K562 (cell line): Measurements from ENCODE around the gene RBKS. TPM values are rescaled to one million over a fixed set of nuclear protein-coding genes. Genes with fewer than 3 reads are reported as not detected.

ENCODE experiments used
- BACH1 ChIP-seq: fragments of 200-800 bp; sonication (Bioruptor generic); IDR thresholded peaks from 2 replicates; pipeline ENCODE4 v1.6.1; 2016; ENCODE audit warnings: missing genetic modification characterization, missing compliant biosample characterization
- CBX8 ChIP-seq: fragments of 200-600 bp; sonication (generic); IDR thresholded peaks from 2 replicates; pipeline ENCODE4 v1.6.1; 2012; ENCODE audit warnings: borderline replicate concordance, mixed run types, low read depth, mild to moderate bottlenecking, moderate library complexity, mixed read lengths, low read length, control low read depth, inconsistent platforms; ENCODE audit not compliant: poor library complexity, severe bottlenecking; ENCODE audit errors: extremely low read depth
- CSDE1 ChIP-seq, 2 experiments: fragments of 450-650 bp; IDR thresholded peaks; 2 replicates each; pipeline ENCODE4 v1.6.1; 2016; ENCODE audit warnings: mild to moderate bottlenecking in 1 of 2
- ESRRA ChIP-seq: fragments of 450-650 bp; IDR thresholded peaks from 2 replicates; pipeline ENCODE4 v1.6.1; 2014; ENCODE audit warnings: low read depth, mild to moderate bottlenecking, moderate library complexity, borderline replicate concordance
- FOXM1 ChIP-seq, 2 experiments: fragments of 450-650 bp in 1 of 2; sonication (generic) in 1 of 2; formaldehyde crosslinking in 1 of 2; IDR thresholded peaks; 2 replicates each; pipeline versions ENCODE4 v1.6.1 to v1.9.0; 2017 to 2022; ENCODE audit warnings: low read depth in 2 of 2, mild to moderate bottlenecking in 2 of 2, missing genetic modification reagents in 1 of 2, moderate library complexity in 1 of 2
- HDAC2 ChIP-seq: fragments of 450-650 bp; IDR thresholded peaks from 2 replicates; pipeline ENCODE4 v1.6.1; 2016; ENCODE audit warnings: mild to moderate bottlenecking
- HMG20B ChIP-seq: fragments of 250-450 bp; sonication (Bioruptor Pico); IDR thresholded peaks from 2 replicates; pipeline ENCODE4 v1.5.0; 2021; ENCODE audit warnings: mild to moderate bottlenecking
- HNRNPLL ChIP-seq: fragments of 200-400 bp; formaldehyde crosslinking; IDR thresholded peaks from 2 replicates; pipeline ENCODE4 v1.6.1; 2017; ENCODE audit warnings: low read length, low read depth, mild to moderate bottlenecking; ENCODE audit not compliant: poor library complexity, severe bottlenecking
- LCOR ChIP-seq: sonication (generic); formaldehyde crosslinking; IDR thresholded peaks from 2 replicates; pipeline ENCODE4 v1.8.0; 2022; ENCODE audit warnings: mild to moderate bottlenecking, missing genetic modification reagents
- MEF2D ChIP-seq: conservative IDR thresholded peaks from 2 replicates; pipeline ENCODE4 v1.6.1; 2016; ENCODE audit warnings: low read depth, missing genetic modification characterization, missing compliant biosample characterization
- RB1 ChIP-seq: fragments of 450-650 bp; IDR thresholded peaks from 2 replicates; pipeline ENCODE4 v1.6.1; 2017; ENCODE audit warnings: low read depth, mild to moderate bottlenecking
- SMAD4 ChIP-seq: fragments of 250-450 bp; sonication (Bioruptor Pico); conservative IDR thresholded peaks from 2 replicates; pipeline ENCODE4 v1.8.0; 2021; ENCODE audit warnings: inconsistent platforms, mild to moderate bottlenecking, moderate library complexity
- SMARCE1 ChIP-seq: fragments of 450-650 bp; IDR thresholded peaks from 2 replicates; pipeline ENCODE4 v1.7.1; 2016; ENCODE audit warnings: mild to moderate bottlenecking
- SRF ChIP-seq, 2 experiments: fragments of 250-450, 450-650 bp in 1 of 2; sonication (Bioruptor Pico) in 1 of 2; sonication (generic) in 1 of 2; formaldehyde crosslinking; IDR thresholded peaks; 2 replicates each; pipeline versions ENCODE4 v1.5.0 to v1.5.1; 2020 to 2022; ENCODE audit warnings: mild to moderate bottlenecking in 1 of 2, missing genetic modification reagents in 1 of 2
- ZBED1 ChIP-seq: IDR thresholded peaks from 2 replicates; pipeline ENCODE4 v1.6.1; 2014
- ZBTB1 ChIP-seq: sonication (generic); formaldehyde crosslinking; IDR thresholded peaks from 2 replicates; pipeline ENCODE4 v1.8.1; 2023; ENCODE audit warnings: missing genetic modification reagents, low read depth, mild to moderate bottlenecking, borderline replicate concordance
- ZNF764 ChIP-seq: fragments of 250-450 bp; sonication (Bioruptor Pico); IDR thresholded peaks from 2 replicates; pipeline ENCODE4 v1.4.0; 2020; ENCODE audit warnings: low read depth, mild to moderate bottlenecking, moderate library complexity
- polyA plus RNA-seq, 8 experiments: library from polyadenylated mRNA; depleted of rRNA in 4 of 8; stranded (reverse) in 5 of 8; unstranded in 3 of 8; fragments of >200 nt; fragmentation: Nextera tagmentation in 2 of 8; fragmentation: Illumina TruSeq in 1 of 8; extraction: Ambion mirVana in 2 of 8; extraction: Trizol in 1 of 8; gene quantifications; 2 replicates each; pipeline versions ENCODE4 v1.2.1 to v1.2.3, GENCODE V29; 2011 to 2014; ENCODE audit warnings: inconsistent platforms in 1 of 8, missing spikeins in 1 of 8
- total RNA-seq, 7 experiments: library from RNA; depleted of rRNA in 6 of 7; stranded (reverse); fragments of >200 nt in 6 of 7; fragmentation: Illumina TruSeq in 2 of 7; extraction: Trizol in 2 of 7; gene quantifications; 2 replicates each; pipeline versions ENCODE4 v1.2.1 to v1.2.3, GENCODE V29; 2011 to 2021; ENCODE audit warnings: low replicate concordance in 1 of 7
- TF ChIP-seq, protein P1 (sequence below): fragments of 250-450 bp; sonication (Bioruptor Pico); IDR thresholded peaks from 2 replicates; pipeline ENCODE4 v1.5.0; 2021
- TF ChIP-seq, protein P2 (sequence below): fragments of 200-800 bp; sonication (Bioruptor generic); IDR thresholded peaks from 2 replicates; pipeline ENCODE4 v1.6.1; 2016; ENCODE audit warnings: missing genetic modification characterization, missing compliant biosample characterization

Gene RBKS
- total and polyA plus RNA-seq, 9 of the 15 experiments (the other 6 are each of a cell fraction or from before 2014, with no cell fraction given): 0.06 to 0.39 (median 0.19) TPM

DNA sequence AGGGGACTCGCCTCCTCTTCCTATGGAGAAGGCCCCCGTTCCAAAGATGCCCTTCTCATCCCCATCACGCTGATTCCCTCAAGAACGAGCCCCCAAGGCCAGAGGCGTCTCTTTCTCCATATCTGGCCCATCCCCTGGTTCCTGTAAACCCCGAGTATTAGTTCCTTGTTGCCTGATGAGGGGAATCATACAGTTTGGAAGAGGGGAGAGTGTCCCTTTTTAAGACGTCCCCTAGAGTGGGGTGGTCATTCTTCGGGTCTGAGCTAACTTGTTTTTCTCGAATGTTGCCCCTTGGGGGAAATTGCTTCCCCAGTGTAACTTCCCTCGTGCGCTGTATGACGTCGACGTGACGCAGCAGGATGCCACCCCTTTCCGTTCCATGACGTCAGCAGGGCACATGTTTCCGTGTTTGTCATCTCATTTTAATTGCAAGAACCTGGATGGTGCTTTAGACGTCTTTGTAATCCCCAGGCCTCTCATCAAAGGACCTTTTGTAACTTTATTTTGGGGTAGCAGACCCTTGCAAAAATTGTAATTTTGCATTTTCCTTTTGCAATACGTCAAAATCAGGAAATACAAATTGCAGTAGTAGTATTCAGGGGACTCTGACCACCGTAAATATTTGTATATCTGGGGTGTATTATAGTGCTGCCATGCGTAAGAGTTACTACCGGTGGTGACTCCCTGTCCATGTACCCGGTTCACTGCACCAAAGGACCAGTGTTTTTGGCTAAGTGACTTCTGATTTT is 911 bp upstream of the RBKS start (continued):
- TF ChIP-seq CBX8 (no peak), SMAD4 (peak; percentile 10; the same call in 1 of the 2 replicates), SMARCE1 (0 out of 2 replicates have a peak, but pooled peaks have one; percentile 20), ZBTB1 (CRISPR knock-in tag) (no peak), HMG20B (CRISPR knock-in tag) (no peak), BACH1 (tag) (peak; percentile 66; the same call in 1 of the 2 replicates), SRF (CRISPR knock-in tag; IDR thresholded peaks at IDR 0.05) (no peak), FOXM1 (IDR thresholded peaks at IDR 0.05; ENCODE audit: low read depth) (peak; percentile 19; the same call in 1 of the 2 replicates), FOXM1 (CRISPR knock-in tag; IDR thresholded peaks at IDR 0.05; ENCODE audit: low read depth) (no peak), HDAC2 (no peak), LCOR (no peak), ZBED1 (no peak), ESRRA (no peak), ZNF764 (CRISPR knock-in tag) (no peak), RB1 (no peak), MEF2D (peak; percentile 49; the same call in 1 of the 2 replicates), CSDE1 (IDR thresholded peaks at IDR 0.05) (peak in 1 of 2 experiments; percentile 94; a peak in 2 of 4 replicates), HNRNPLL (no peak)
- TF ChIP-seq, protein P1, sequence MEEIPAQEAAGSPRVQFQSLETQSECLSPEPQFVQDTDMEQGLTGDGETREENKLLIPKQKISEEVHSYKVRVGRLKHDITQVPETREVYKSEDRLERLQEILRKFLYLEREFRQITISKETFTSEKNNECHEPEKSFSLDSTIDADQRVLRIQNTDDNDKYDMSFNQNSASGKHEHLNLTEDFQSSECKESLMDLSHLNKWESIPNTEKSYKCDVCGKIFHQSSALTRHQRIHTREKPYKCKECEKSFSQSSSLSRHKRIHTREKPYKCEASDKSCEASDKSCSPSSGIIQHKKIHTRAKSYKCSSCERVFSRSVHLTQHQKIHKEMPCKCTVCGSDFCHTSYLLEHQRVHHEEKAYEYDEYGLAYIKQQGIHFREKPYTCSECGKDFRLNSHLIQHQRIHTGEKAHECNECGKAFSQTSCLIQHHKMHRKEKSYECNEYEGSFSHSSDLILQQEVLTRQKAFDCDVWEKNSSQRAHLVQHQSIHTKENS (CRISPR knock-in tag): no peak
- TF ChIP-seq, protein P2, sequence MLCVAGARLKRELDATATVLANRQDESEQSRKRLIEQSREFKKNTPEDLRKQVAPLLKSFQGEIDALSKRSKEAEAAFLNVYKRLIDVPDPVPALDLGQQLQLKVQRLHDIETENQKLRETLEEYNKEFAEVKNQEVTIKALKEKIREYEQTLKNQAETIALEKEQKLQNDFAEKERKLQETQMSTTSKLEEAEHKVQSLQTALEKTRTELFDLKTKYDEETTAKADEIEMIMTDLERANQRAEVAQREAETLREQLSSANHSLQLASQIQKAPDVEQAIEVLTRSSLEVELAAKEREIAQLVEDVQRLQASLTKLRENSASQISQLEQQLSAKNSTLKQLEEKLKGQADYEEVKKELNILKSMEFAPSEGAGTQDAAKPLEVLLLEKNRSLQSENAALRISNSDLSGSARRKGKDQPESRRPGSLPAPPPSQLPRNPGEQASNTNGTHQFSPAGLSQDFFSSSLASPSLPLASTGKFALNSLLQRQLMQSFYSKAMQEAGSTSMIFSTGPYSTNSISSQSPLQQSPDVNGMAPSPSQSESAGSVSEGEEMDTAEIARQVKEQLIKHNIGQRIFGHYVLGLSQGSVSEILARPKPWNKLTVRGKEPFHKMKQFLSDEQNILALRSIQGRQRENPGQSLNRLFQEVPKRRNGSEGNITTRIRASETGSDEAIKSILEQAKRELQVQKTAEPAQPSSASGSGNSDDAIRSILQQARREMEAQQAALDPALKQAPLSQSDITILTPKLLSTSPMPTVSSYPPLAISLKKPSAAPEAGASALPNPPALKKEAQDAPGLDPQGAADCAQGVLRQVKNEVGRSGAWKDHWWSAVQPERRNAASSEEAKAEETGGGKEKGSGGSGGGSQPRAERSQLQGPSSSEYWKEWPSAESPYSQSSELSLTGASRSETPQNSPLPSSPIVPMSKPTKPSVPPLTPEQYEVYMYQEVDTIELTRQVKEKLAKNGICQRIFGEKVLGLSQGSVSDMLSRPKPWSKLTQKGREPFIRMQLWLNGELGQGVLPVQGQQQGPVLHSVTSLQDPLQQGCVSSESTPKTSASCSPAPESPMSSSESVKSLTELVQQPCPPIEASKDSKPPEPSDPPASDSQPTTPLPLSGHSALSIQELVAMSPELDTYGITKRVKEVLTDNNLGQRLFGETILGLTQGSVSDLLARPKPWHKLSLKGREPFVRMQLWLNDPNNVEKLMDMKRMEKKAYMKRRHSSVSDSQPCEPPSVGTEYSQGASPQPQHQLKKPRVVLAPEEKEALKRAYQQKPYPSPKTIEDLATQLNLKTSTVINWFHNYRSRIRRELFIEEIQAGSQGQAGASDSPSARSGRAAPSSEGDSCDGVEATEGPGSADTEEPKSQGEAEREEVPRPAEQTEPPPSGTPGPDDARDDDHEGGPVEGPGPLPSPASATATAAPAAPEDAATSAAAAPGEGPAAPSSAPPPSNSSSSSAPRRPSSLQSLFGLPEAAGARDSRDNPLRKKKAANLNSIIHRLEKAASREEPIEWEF (CRISPR knock-in tag): no peak
